T47D (cell line): ENCODE results near the gene ROBO1.
"Not testable (repeated sequence)": the region's sequence is repeated elsewhere in the genome, so short reads cannot be mapped to it uniquely, and the experiment has no call there.

Source experiments
- DNase-seq, 2 experiments: peaks; one replicate each; pipeline versions ENCODE4 v3.0.0 to v3.0.0-alpha.2; 2011 to 2012; ENCODE audit warnings: low read depth in 1 of 2, low spot score in 1 of 2
- JUND ChIP-seq: IDR thresholded peaks from 2 replicates; pipeline ENCODE4 v1.6.1; 2012; ENCODE audit warnings: low read depth
- in situ Hi-C: cut with HindIII; loops from 2 replicates; pipeline ENCODE4 v1.10.0; 2016; ENCODE audit warnings: low sequenced_read_pairs, low pct_unique_long_range_greater_than_20kb

ROBO1 gene

DNA sequence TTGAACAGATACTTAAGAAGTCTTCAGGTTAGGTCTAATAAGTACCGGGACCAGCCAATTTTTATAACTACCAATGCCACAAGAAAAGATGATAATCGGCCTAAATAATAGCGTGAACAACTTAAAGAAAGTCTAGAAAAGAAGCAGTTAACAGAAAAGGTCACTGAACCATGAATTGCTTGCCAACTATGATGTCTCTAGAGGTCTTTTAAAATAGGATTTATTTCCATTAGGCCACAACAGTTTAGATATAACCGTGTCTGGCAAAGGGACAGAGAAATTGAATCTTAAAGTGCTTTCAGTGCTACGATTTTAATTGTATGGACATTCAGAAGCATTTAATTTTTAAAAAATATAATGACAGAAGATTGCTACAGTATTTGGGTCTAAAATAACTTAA, 1070.4 kb downstream of the ROBO1 start:
- DNase-seq = no peak
- TF ChIP-seq JUND = no peak
- in situ Hi-C loops = no loop called here

DNA sequence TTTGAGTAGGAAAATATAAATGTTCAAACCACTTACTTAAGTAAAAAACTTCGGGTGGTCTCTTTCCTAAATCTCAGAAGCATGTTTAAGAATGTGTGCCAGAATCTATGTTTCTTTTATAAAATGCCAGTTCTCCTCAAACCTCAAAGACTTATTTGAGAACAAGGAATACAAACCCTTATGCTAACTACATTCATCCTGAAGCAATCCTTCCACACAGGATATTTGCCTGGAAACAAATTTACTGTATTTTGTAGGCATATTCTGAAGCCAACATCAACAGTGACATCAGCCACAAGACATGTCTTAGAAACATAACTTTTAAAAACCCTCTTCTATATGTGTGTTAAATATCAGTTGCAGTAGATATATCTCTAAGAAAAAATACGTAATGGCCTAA, 1077.0 kb downstream of the ROBO1 start:
- in situ Hi-C loops = no loop called here
- DNase-seq = no peak
- no peak for TF ChIP-seq JUND

DNA sequence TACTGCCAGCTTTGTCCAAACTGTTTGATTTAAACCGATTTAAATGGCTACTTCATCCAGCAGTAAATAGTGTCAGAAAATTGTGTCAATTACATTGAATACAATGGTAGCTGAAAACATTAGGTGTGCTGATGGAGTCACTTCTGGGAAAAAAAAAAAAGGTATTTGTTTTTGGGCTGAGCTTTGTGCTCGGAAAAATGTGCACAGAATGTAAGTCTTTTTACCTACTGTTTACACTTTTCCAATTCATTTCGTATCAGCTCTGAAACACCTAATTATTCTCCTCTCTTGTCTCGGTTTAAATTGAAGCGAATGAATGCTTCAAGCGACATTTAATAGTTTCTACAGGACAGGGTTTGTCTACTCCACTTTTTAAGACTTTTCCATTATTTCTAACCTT, 1078.4 kb downstream of the ROBO1 start:
- TF ChIP-seq JUND = no peak
- in situ Hi-C loops = no loop called here
- no peak for DNase-seq

GRCh38 chr3:78687520-78687919, 1080.3 kb downstream of the ROBO1 start:
- no peak for TF ChIP-seq JUND

DNA sequence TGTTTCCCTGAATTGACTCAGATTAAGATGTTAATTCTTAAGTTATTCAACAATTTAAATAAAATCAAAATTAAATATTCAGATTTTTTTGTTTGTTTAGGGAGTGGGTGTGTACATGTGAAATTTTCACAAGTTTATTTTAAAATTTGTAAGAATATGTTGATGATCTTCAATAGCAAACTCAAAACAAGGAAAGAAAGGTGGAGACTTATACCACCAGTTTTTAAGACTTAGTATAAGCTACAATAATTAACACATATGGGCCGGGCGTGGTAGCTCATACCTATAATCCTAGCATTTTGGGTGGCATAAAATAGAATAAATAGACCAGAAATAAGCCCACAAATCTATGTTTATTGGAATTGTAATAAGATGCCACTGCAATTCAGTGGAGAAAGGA, 1084.5 kb downstream of the ROBO1 start:
- no peak for DNase-seq
- TF ChIP-seq JUND = no peak
- in situ Hi-C loops = no loop called here

More at GRCh38 chr3:78687520-78687919, 1080.3 kb downstream of the ROBO1 start:
- DNase-seq = no peak
- in situ Hi-C loops = no loop called here

- DNase-seq, in situ Hi-C loops: not testable (repeated sequence)
Measured at GRCh38 chr3:78675119-78675805, 1092.5 kb downstream of the ROBO1 start.

DNA sequence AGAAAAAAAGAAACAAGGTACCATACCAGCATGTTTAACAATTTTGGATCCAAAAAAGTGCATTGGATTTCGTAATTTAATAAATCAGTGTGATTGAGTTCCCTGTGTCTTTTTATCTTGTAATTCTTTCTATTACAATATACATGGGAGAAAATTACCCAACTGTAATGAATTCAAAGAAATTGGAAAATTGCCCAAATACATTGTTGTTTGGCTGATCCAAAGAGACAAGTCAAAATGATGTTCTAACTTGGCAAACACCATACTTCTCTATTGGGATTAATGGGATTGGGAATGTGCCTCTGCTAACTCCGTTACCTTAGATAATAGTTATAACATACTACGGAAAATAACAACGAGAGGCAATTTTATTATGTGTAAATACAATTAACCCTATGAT, 1097.1 kb downstream of the ROBO1 start:
- DNase-seq = no peak
- in situ Hi-C loops = no loop called here
- TF ChIP-seq JUND = no peak

GRCh38 chr3:78670094-78670493, 1097.7 kb downstream of the ROBO1 start:
- TF ChIP-seq JUND = no peak
- in situ Hi-C loops = no loop called here
- no peak for DNase-seq

DNA sequence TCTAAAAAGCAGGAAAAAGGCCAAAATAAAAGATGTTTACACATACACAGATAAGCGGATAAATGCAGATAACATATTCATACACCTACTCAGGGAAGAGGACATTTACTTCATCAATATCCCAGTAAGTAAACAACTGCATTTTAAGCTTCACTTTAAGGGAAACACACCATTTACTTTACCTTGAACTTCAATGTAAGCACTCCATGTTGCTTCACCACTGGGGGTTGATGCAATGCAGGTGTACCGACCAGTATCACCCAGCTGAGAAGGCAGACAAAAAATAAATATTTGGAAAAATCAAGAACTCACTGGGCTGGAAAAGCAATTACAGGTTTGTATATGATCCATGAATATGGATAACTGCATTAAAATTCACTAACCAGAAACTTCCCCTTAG, 1099.5 kb downstream of the ROBO1 start:
- DNase-seq = no peak
- no peak for TF ChIP-seq JUND
- in situ Hi-C loops = no loop called here

- DNase-seq = no peak
- TF ChIP-seq JUND = no peak
- in situ Hi-C loops = no loop called here
Measured at GRCh38 chr3:78666470-78666800, 1101.4 kb downstream of the ROBO1 start.

DNA sequence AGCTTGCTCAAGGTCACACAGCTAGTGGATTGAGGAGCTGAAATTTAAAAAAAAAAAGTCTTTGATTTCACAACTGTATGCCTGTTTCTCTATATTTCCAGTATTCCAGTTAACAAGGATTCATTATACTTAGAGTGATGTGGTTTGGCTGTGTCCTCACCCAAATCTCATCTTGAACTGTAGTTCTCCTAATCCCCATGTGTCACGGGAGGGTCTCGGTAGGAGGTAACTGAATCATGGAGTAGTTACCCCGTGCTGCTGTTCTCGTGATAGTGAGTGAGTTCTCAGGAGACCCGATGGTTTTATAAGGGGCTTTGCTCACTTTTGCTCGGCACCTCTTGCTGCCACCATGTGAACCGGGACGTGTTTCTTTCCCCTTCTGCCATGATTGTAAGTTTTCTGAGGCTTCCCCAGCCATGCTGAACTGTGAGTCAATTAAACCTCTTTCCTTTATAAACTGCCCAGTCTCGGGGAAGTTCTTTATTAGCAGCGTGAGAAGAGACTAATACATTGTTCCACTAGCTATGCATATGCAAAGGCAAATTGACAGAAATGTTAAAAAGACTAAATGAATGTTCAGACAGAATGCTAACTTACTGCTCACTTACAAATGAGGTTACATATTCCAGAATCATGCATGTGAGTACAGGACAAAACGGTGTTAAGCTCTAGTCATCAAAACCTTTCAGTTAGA, 1101.9 kb downstream of the ROBO1 start:
- TF ChIP-seq JUND = no peak
- no peak for DNase-seq
- in situ Hi-C loops = no loop called here

DNA sequence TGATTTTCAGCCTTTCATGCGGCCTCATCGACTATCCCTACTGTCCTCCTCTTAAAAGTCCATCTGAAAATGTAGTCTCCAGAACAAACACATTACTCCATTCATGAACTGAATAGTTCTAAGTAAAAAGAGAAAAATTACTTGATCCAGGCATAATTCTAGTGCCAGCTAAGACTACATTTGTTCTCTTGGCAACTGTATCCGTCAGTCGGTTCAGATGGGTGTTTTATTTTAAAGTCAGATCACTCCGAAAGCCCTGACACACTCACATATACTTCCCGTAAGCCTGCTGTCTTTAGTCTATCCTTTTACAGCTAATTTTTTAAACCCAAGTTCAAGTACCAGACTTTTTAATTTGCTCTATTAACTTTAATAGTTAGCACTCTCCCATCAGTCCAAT, 1102.7 kb downstream of the ROBO1 start:
- in situ Hi-C loops = no loop called here
- DNase-seq = no peak
- TF ChIP-seq JUND = no peak

DNA sequence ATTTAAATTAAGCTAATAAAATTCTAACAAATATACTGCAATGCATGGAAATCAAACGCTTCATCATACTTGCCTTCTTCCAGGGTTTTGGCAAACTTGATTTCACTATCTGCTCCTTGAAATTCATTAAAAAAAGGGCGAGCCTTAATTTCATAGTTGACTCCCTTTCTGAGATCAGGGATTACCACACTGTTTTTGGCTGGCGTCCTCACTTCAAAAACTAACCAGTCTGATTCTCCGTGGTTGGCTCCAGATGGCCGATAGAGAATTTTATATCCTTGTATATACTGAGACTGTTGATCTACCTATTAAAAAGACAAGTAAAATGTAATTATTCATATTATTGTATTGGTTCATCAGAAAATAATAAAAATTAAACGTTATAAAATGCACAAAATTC, 1106.8 kb downstream of the ROBO1 start:
- no peak for DNase-seq
- in situ Hi-C loops = no loop called here
- no peak for TF ChIP-seq JUND
